PC-3 (cell line): ENCODE measurements around the gene DHX35.

ENCODE experiments used
- CTCF ChIP-seq: fragments of 300-600 bp; sonication (generic); conservative IDR thresholded peaks from 2 replicates; pipeline ENCODE4 v1.5.1; 2017; ENCODE audit warnings: antibody characterized with exemption, low read depth, mild to moderate bottlenecking, low read length
- EZH2 ChIP-seq: fragments of 300-600 bp; sonication (generic); IDR thresholded peaks from one replicate; pipeline ENCODE4 v1.6.1; 2017; ENCODE audit warnings: antibody characterized with exemption, mild to moderate bottlenecking, low read length; ENCODE audit not compliant: unreplicated experiment

- TF ChIP-seq CTCF (no peak), EZH2 (no peak)
These were observed 10.0 kb upstream of the DHX35 start for GRCh38 chr20:38952153-38952552.
